HG03521 (cell line): ENCODE data around the gene DHRS3.

Source experiments
- ATAC-seq: cut with Tn5 transposase; IDR thresholded peaks from one replicate; pipeline ENCODE4 v1.9.1; 2021; ENCODE audit warnings: mild to moderate bottlenecking, moderate library complexity; ENCODE audit not compliant: unreplicated experiment

The DHRS3 gene

GRCh38 chr1:12600335-12600734 is 17.7 kb downstream of the DHRS3 start:
- ATAC-seq, result no peak

- no peak for ATAC-seq
These were observed 18.4 kb downstream of the DHRS3 start for GRCh38 chr1:12599657-12600056.

- ATAC-seq, result no peak
These were observed 19.0 kb downstream of the DHRS3 start for GRCh38 chr1:12598974-12599373.

- no peak for ATAC-seq
These were observed 20.2 kb downstream of the DHRS3 start for GRCh38 chr1:12597792-12598191.

GRCh38 chr1:12596007-12596821 is 21.8 kb downstream of the DHRS3 start:
- ATAC-seq, result no peak

GRCh38 chr1:12595757-12596006 is 22.3 kb downstream of the DHRS3 start:
- ATAC-seq, result no peak

GRCh38 chr1:12594966-12595756 is 22.8 kb downstream of the DHRS3 start:
- no peak for ATAC-seq

GRCh38 chr1:12594490-12594889 is 23.5 kb downstream of the DHRS3 start:
- no peak for ATAC-seq

- no peak for ATAC-seq
These were observed 24.4 kb downstream of the DHRS3 start for GRCh38 chr1:12593621-12594066.

GRCh38 chr1:12592496-12592895 is 25.5 kb downstream of the DHRS3 start:
- ATAC-seq, result no peak

GRCh38 chr1:12591267-12591938 is 26.6 kb downstream of the DHRS3 start:
- ATAC-seq, result no peak

- ATAC-seq, result no peak
These were observed 29.3 kb downstream of the DHRS3 start for GRCh38 chr1:12588695-12589094.

GRCh38 chr1:12587981-12588640 is 29.9 kb downstream of the DHRS3 start:
- ATAC-seq, result no peak

GRCh38 chr1:12585951-12586942 is 31.8 kb downstream of the DHRS3 start:
- ATAC-seq, result no peak

GRCh38 chr1:12585536-12585935 is 32.5 kb downstream of the DHRS3 start:
- ATAC-seq, result no peak

GRCh38 chr1:12584900-12585525 is 33.0 kb downstream of the DHRS3 start:
- ATAC-seq, result no peak

- ATAC-seq, result no peak
These were observed 34.5 kb downstream of the DHRS3 start for GRCh38 chr1:12583484-12583883.

- ATAC-seq, result no peak
These were observed 35.4 kb downstream of the DHRS3 start for GRCh38 chr1:12582649-12583048.

- no peak for ATAC-seq
These were observed 36.8 kb downstream of the DHRS3 start for GRCh38 chr1:12581179-12581578.
